ENCODE measurements around the gene NRTN.
A peak's percentile ranks its signal among the peaks of the same experiment; 100 is the strongest.

NRTN gene

GRCh38 chr19:5817218-5817617, 12.4 kb downstream of the NRTN start:
- DNase-seq: no peak

GRCh38 chr19:5818594-5818993, 13.7 kb downstream of the NRTN start:
- no peak for DNase-seq

DNA sequence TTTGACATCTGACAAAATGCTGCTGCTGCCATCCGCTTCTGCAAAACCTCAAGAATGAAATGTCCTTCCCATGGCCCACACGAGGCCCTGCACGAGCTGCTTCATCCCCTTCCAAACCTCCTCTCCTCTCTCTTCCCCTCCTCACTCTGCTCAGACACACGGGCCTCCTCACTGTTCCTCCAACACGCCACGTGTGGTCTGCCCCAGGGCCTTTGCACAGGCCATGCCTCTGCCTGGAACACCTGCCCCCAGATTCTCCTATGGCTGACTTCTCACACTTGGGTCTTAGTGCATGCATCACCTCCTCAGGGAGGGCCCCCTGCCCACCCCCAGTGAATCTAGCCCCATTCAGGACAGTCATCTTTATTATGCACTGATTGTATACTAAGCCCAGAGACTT, 15.9 kb downstream of the NRTN start:
- DNase-seq: no peak

DNA sequence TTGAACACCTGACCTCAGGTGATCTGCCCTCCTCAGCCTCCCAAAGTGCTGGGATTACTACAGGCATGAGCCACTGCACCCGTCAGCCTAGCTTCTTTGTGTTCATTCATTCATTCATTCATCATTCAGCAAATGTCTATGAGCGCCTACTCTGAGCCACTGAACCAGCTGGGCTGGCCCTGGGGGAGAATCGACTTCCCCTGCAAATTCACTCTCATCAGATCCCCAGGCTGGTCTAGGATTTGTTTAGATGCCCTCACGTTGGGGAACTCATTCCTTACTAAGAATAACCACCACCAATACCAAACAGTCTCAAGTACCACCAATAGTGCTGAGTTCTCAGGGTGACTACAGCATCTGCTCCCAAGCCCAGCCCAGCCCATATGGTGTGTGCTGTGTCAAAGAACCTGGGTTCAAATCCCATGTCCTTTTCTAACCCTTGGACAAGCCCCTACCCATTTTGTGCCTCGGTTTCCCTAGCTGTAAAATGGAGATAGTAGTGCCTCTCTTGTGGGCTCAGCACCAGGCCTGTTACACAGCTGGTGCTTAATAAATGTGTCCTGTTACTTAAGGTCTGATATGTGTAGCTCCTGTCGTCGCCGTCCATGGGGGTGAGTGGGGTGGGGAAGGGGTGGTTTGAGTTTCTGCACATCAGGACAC, 16.8 kb downstream of the NRTN start:
- DNase-seq: no peak

- peak in 1 of 2 experiments; percentile 24 for DNase-seq
Observed at GRCh38 chr19:5822181-5822844, 17.4 kb downstream of the NRTN start.

- no peak for DNase-seq
Observed at GRCh38 chr19:5823579-5824281, 18.9 kb downstream of the NRTN start.

GRCh38 chr19:5824751-5825150, 19.9 kb downstream of the NRTN start:
- no peak for DNase-seq

- DNase-seq: no peak
Observed at GRCh38 chr19:5825178-5825577, 20.3 kb downstream of the NRTN start.

DNA sequence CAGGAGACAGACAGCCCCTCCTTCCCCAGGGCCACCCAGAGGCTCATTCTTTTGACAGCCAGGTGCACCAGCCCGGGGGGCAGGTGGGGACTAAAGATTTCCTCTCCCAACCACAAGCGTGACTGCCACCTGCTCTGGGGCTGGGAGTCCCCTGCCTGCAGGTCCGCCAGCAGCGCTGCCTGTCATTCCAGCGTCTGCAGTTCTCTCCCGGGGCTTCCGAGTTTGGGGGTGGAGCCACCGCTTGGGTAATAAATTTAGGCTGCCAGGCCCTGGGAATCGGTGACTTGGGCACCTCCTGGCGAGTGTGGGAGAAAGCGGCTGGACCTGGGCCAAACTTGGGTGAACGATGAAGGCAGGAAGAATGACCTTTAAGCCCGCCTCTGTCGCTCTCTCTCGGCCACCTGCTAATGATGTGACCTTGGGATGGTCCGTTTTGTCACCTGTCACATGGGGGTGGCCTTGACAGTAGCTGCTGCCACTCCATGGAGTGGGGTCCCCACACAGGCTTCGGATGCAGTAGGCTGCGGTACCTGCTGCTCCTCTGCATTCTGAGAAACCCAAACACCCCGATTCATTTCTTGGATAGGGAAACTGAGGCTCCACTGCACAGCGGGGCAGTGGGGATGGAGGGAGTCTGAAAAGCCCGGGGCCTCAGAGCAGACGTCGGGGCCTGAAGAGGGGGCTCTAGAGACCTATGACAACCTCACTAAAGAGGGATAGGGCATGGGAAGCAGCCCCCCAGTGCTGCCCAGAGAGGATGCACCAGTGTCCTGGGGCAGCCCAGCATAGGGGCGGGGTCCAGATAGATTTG, 21.9 kb downstream of the NRTN start:
- DNase-seq: peak; percentile 83 to 94

DNA sequence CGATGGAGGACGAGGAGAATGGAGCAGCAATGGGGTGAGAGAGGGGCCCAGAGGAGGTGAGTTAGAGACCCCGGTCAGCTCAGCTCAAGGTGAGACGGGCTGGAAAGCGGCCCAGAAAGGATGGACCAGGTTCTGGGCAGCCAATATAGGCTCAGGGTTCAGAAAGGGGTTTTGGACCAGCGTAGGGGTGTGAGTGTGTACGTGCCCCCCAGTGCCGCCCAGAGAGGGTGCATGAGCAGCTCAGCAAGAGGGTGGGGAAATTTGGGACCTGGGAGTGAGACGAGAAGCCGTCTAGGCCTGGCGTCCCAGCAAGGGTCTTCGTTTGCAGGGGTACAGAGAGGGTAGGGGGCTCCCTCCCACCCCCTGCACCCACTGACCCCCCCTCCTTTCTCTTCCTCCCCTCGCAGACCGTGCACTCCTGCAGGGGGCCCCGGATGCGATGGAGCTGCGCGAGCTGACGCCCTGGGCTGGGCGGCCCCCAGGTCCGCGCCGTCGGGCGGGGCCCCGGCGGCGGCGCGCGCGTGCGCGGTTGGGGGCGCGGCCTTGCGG, 22.5 kb downstream of the NRTN start:
- no peak for DNase-seq

DNA sequence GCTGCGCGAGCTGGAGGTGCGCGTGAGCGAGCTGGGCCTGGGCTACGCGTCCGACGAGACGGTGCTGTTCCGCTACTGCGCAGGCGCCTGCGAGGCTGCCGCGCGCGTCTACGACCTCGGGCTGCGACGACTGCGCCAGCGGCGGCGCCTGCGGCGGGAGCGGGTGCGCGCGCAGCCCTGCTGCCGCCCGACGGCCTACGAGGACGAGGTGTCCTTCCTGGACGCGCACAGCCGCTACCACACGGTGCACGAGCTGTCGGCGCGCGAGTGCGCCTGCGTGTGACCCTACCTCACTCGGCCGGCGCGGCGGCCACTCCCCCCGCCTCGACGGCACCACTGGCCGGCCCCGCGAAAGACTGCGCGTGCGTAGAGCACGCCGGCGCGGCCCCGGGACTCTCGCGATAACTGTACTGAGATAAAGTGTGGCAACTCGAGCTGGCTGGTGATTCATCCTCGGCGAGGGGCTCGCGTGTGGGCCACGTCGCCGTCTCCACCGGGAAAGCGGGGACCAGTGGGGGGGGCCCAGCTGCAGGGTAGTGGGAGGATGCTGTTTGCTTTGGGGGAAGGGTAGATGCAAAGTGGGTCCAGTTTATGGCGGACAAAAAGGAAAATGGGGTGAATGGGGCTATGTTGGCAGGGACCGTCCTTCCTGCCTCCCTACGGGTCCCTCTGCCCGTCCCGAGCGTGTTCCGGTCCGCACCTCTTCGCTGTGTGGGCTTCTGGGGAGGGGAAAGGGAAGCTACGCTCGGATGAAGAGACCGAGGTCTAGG, 23.2 kb downstream of the NRTN start:
- DNase-seq: peak; percentile 94 to 97

GRCh38 chr19:5828661-5829566, 24.0 kb downstream of the NRTN start:
- peak; percentile 74 to 76 for DNase-seq

GRCh38 chr19:5829567-5830310, 24.9 kb downstream of the NRTN start:
- DNase-seq: no peak

DNA sequence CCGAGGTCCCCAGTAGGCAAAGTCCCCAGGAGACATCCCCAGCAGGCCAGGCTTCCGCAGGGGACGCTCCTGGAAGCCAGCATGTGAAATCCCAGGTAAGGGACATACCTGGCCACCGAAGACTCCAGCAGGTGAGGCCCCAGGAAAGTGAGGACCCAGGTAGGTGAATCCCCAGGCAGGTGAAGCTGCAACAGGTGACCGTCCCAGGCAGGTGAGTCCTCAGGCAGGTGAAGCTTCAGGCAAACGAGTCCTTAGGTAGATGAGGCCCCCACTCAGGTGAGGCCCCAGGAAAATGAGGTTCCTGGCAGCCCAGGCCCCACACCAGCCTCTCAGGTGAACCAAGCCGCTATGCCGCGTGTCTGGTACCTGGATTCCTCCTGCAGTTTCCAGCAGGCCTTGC, 26.3 kb downstream of the NRTN start:
- DNase-seq: no peak

- DNase-seq: no peak
Observed at GRCh38 chr19:5832061-5832460, 27.2 kb downstream of the NRTN start.

DNA sequence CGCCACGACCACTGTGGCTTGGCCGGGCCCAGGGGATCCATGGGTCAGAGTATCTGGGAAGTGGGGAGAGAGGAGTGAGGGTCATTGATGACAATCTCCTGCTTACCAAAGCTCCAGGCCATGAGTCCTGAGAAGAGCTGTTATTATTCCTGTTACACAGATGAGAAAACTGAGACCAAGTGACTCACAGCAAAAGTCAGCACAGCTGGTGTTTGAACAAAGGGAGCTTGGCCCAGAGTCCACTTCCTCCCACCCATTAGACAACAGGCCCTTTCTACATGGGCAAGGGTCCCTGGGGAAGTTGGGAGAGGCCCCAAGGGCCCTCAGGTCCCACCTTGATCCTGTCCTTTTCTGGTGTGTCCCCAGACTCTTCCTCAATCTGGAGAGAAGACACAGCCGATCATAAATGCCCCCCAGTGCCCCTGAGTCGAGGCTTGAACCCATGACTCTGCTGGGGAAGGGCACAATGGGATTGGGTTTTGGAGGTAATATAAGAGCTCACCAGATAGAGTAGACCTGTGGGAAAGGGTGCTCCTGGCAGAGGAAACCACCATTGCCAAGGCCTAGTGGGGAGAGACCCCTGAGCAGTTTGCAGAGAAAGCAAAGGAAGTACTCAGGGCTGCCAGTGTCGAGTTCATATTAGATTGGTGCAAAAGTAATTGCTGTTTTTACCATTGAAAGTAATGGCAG, 27.8 kb downstream of the NRTN start:
- DNase-seq: no peak

GRCh38 chr19:5837761-5838352, 33.0 kb downstream of the NRTN start:
- no peak for DNase-seq

GRCh38 chr19:5838353-5839064, 33.6 kb downstream of the NRTN start:
- DNase-seq: no peak

Measured in NCI-H2081 (cell line).